SK-N-SH (cell line): ENCODE results near the gene MAD1L1.

Experiments
- CTCF ChIP-seq: fragments of 200-600 bp; sonication (generic); IDR thresholded peaks from 2 replicates; pipeline ENCODE4 v1.6.1; 2017; ENCODE audit warnings: antibody characterized with exemption, mild to moderate bottlenecking, moderate library complexity
- EP300 ChIP-seq, 2 experiments: IDR thresholded peaks; 2 replicates each; pipeline versions ENCODE4 v1.4.0 to v1.6.1; 2012; ENCODE audit warnings: borderline replicate concordance in 1 of 2, low read depth in 1 of 2, low read length in 1 of 2
- EZH2phosphoT487 ChIP-seq: fragments of 200-600 bp; sonication (generic); IDR thresholded peaks from 2 replicates; pipeline ENCODE4 v1.6.1; 2017; ENCODE audit warnings: low read depth, mixed run types, mild to moderate bottlenecking, antibody characterized with exemption, moderate library complexity, borderline replicate concordance
- JUND ChIP-seq: IDR thresholded peaks from 2 replicates; pipeline ENCODE4 v1.4.0; 2012
- TF ChIP-seq, protein P1 (sequence below): IDR thresholded peaks from 2 replicates; pipeline ENCODE4 v1.4.0; 2012; ENCODE audit warnings: low read depth

DNA sequence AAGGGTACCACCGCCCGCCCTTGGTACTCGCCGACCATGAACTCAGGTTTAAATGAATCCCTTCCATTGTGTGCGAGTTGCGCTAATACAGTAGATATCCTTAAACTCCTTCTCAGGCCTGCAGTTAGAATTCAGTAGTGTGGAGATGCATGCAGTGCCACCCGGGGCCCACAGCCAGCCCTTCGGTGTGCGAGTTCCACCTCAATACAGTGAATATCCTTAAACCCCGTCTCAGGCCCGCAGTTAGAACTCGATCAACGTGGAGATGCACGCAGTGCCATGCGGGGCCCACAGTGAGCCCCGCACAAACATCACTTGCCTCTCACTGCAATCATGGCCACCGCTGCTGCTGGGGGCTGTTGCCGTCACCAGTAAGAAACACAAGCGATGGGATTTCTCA is 261.9 kb downstream of the MAD1L1 start:
- no peak for TF ChIP-seq EZH2phosphoT487
- TF ChIP-seq, protein P1, sequence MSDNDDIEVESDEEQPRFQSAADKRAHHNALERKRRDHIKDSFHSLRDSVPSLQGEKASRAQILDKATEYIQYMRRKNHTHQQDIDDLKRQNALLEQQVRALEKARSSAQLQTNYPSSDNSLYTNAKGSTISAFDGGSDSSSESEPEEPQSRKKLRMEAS = no peak
- TF ChIP-seq CTCF = no peak
- no peak for TF ChIP-seq JUND
- TF ChIP-seq EP300 (IDR thresholded peaks at IDR 0.05; ENCODE audit: borderline replicate concordance in 1 of 2, low read depth in 1 of 2, low read length in 1 of 2) = no peak
